GM12872 (cell line): ENCODE measurements around the gene ICAM3.

Experiments
- TF ChIP-seq, protein P1 (sequence below): IDR thresholded peaks from 3 replicates; pipeline ENCODE4 v1.5.1; 2011; ENCODE audit warnings: low read depth, mild to moderate bottlenecking, low read length, moderate library complexity; ENCODE audit not compliant: insufficient read depth

The ICAM3 gene

DNA sequence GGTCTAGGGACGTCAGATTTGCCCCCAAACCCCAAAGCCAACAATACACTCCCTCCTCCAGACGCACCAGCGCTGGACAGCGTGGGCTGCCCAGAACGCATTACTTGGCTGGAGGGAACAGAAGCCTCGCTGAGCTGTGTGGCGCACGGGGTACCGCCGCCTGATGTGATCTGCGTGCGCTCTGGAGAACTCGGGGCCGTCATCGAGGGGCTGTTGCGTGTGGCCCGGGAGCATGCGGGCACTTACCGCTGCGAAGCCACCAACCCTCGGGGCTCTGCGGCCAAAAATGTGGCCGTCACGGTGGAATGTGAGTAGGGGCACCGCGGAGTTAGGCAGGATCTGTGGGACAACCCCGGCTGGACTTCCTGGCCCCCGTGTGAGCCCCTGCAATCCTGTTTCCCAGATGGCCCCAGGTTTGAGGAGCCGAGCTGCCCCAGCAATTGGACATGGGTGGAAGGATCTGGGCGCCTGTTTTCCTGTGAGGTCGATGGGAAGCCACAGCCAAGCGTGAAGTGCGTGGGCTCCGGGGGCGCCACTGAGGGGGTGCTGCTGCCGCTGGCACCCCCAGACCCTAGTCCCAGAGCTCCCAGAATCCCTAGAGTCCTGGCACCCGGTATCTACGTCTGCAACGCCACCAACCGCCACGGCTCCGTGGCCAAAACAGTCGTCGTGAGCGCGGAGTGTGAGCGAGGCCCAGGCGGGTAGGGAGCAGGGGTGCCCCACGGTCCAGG is 45.6 kb downstream of the ICAM3 start:
- TF ChIP-seq, protein P1, sequence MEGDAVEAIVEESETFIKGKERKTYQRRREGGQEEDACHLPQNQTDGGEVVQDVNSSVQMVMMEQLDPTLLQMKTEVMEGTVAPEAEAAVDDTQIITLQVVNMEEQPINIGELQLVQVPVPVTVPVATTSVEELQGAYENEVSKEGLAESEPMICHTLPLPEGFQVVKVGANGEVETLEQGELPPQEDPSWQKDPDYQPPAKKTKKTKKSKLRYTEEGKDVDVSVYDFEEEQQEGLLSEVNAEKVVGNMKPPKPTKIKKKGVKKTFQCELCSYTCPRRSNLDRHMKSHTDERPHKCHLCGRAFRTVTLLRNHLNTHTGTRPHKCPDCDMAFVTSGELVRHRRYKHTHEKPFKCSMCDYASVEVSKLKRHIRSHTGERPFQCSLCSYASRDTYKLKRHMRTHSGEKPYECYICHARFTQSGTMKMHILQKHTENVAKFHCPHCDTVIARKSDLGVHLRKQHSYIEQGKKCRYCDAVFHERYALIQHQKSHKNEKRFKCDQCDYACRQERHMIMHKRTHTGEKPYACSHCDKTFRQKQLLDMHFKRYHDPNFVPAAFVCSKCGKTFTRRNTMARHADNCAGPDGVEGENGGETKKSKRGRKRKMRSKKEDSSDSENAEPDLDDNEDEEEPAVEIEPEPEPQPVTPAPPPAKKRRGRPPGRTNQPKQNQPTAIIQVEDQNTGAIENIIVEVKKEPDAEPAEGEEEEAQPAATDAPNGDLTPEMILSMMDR = no peak

DNA sequence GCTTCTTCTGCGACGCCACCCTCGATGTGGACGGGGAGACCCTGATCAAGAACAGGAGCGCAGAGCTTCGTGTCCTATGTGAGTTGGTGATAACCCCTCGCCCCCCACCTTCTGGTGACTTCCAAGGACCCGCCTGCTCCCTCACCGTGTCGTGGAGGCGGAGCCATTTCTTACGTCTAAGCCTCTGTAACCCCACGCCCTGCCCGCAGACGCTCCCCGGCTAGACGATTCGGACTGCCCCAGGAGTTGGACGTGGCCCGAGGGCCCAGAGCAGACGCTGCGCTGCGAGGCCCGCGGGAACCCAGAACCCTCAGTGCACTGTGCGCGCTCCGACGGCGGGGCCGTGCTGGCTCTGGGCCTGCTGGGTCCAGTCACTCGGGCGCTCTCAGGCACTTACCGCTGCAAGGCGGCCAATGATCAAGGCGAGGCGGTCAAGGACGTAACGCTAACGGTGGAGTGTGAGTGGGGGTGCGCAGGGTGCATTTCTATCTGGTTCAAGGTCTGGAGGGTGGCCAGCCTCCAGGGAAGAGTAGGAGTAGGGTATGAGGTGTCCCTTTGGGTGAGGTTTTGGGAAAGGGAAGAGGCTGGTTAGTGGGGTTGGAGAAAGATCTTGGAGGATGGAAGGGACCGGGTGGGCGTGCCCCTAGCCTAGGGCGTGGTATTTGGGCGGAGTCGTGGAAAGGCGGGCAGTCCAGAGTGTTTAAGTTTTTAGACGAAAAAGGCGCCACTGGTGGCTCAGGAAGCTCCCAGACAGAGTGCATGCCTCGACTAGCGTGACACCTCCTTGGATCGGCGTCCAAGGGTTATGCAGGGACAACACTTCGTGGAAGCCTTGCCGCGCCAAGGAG is 46.4 kb downstream of the ICAM3 start:
- TF ChIP-seq, protein P1 = no peak

- TF ChIP-seq, protein P1 = no peak
Measured at GRCh38 chr19:10292206-10292788, 47.1 kb downstream of the ICAM3 start.

DNA sequence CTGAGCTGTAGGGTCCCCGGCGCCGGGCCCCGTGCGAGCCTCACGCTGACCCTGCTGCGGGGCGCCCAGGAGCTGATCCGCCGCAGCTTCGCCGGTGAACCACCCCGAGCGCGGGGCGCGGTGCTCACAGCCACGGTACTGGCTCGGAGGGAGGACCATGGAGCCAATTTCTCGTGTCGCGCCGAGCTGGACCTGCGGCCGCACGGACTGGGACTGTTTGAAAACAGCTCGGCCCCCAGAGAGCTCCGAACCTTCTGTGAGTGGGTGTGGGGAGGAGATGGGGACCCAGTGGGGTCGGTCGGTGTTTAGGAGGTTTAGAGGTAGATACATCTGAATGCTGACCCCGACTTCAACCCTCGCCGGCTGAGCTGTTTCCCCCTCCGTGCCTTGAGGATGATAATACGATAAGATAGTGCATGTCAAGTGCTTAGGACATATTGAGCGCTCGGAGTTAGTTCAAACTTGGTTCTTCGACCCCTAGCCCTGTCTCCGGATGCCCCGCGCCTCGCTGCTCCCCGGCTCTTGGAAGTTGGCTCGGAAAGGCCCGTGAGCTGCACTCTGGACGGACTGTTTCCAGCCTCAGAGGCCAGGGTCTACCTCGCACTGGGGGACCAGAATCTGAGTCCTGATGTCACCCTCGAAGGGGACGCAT is 47.7 kb downstream of the ICAM3 start:
- TF ChIP-seq, protein P1 = no peak

GRCh38 chr19:10290876-10291553 is 48.4 kb downstream of the ICAM3 start:
- TF ChIP-seq, protein P1 = no peak

DNA sequence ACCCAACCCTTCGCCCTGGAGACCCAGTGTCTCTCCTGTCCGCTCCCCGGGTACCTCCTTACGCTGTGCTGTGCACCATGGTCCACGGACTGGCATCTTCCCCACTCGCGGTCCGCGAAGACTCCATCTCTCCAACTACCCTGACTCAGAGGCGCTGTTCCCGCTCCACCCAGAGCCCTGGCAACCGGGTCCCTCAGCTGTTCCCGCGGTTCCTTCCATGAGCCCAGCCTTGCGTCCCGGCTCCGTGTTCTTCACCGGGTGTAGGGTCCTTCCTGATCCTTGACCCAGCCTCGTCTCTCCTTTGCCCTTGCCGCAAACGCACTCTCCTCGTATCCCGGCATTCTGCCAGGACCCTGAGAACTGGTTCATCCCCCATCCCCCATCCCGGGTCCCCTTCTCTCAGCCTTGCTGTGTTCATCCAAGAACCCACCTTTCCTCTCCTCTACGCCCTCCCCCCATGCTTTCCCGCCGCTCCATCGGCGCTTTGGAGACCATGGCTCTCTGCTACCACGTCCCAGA is 49.0 kb downstream of the ICAM3 start:
- TF ChIP-seq, protein P1 = no peak
